WTC11 (cell line): Measurements from ENCODE around the gene FCHSD1. TPM values are rescaled to one million over a fixed set of nuclear protein-coding genes. Genes with fewer than 3 reads are reported as not detected.

ENCODE experiments used
- ATAC-seq: fragments of 200-7000 bp; cut with Tn5 transposase; 2 replicates; pipeline ENCODE4 v1.10.0; 2021; ENCODE audit warnings: mild to moderate bottlenecking, moderate library complexity
- CTCF ChIA-PET: fragments of 300-600 bp; sonication (Branson Sonifier 250); formaldehyde crosslinking; loops from one replicate; lab custom pipeline; 2021; ENCODE audit warnings: antibody characterized with exemption; lab: Charles Lee
- POLR2A ChIA-PET: fragments of 350-600 bp; sonication (Branson Sonifier 250); formaldehyde crosslinking; loops from one replicate; lab custom pipeline; 2021; ENCODE audit warnings: antibody characterized with exemption; lab: Charles Lee
- DNase-seq: peaks from one replicate; pipeline ENCODE4 v3.0.0; 2021; ENCODE audit warnings: low spot score
- H3K27ac Mint-ChIP-seq: 2 replicates; pipeline ENCODE4 v1.8.0; 2021; ENCODE audit warnings: mixed read lengths
- H3K27me3 Mint-ChIP-seq: 2 replicates; pipeline ENCODE4 v1.8.0; 2021; ENCODE audit warnings: low read depth, mild to moderate bottlenecking, moderate library complexity, mixed read lengths
- H3K36me3 Mint-ChIP-seq: 2 replicates; pipeline ENCODE4 v1.8.0; 2021; ENCODE audit warnings: mixed read lengths
- H3K4me1 Mint-ChIP-seq: 2 replicates; pipeline ENCODE4 v1.8.0; 2022; ENCODE audit warnings: mixed read lengths
- H3K4me3 Mint-ChIP-seq: 2 replicates; pipeline ENCODE4 v1.8.0; 2021; ENCODE audit warnings: mild to moderate bottlenecking, moderate library complexity, mixed read lengths
- H3K9me3 Mint-ChIP-seq: 2 replicates; pipeline ENCODE4 v1.8.0; 2021; ENCODE audit warnings: mixed read lengths
- ATF1 ChIP-seq: sonication (generic); formaldehyde crosslinking; IDR thresholded peaks from 2 replicates; pipeline ENCODE4 v1.8.1; 2023; ENCODE audit warnings: mild to moderate bottlenecking, moderate library complexity, missing genetic modification reagents
- FOXJ3 ChIP-seq: sonication (generic); formaldehyde crosslinking; IDR thresholded peaks from 2 replicates; pipeline ENCODE4 v1.9.0; 2021; ENCODE audit warnings: missing genetic modification reagents, mild to moderate bottlenecking, borderline replicate concordance
- FOXP1 ChIP-seq: sonication (generic); formaldehyde crosslinking; IDR thresholded peaks from 2 replicates; pipeline ENCODE4 v1.8.0; 2022; ENCODE audit warnings: missing genetic modification reagents, mild to moderate bottlenecking, moderate library complexity, borderline replicate concordance
- GTF2I ChIP-seq: fragments of 250-450 bp; sonication (Bioruptor Pico); conservative IDR thresholded peaks from 2 replicates; pipeline ENCODE4 v1.4.0; 2021; ENCODE audit warnings: mild to moderate bottlenecking
- HMGA2 ChIP-seq: fragments of 250-450 bp; sonication (Bioruptor Pico); IDR thresholded peaks from 2 replicates; pipeline ENCODE4 v1.4.0; 2021; ENCODE audit warnings: mild to moderate bottlenecking, moderate library complexity
- MLX ChIP-seq: sonication (generic); formaldehyde crosslinking; IDR thresholded peaks from 2 replicates; pipeline ENCODE4 v1.8.1; 2023; ENCODE audit warnings: mild to moderate bottlenecking, missing genetic modification reagents, moderate library complexity
- NR3C1 ChIP-seq: sonication (generic); formaldehyde crosslinking; conservative IDR thresholded peaks from 2 replicates; pipeline ENCODE4 v1.8.1; 2023; ENCODE audit warnings: low read depth, mild to moderate bottlenecking, missing genetic modification reagents
- RELA ChIP-seq: sonication (generic); formaldehyde crosslinking; IDR thresholded peaks from 2 replicates; pipeline ENCODE4 v1.8.1; 2022; ENCODE audit warnings: missing genetic modification reagents, mild to moderate bottlenecking, borderline replicate concordance
- SMAD3 ChIP-seq: sonication (generic); formaldehyde crosslinking; IDR thresholded peaks from 2 replicates; pipeline ENCODE4 v1.8.0; 2022; ENCODE audit warnings: missing genetic modification reagents, mild to moderate bottlenecking, borderline replicate concordance
- SMAD4 ChIP-seq: sonication (generic); formaldehyde crosslinking; IDR thresholded peaks from 2 replicates; pipeline ENCODE4 v1.8.0; 2022; ENCODE audit warnings: mild to moderate bottlenecking, missing genetic modification reagents
- ZBTB21 ChIP-seq: sonication (generic); formaldehyde crosslinking; IDR thresholded peaks from 2 replicates; pipeline ENCODE4 v1.8.1; 2023; ENCODE audit warnings: mild to moderate bottlenecking, missing genetic modification reagents, borderline replicate concordance
- ZMAT4 ChIP-seq: fragments of 250-450 bp; sonication (Bioruptor Pico); IDR thresholded peaks from 2 replicates; pipeline ENCODE4 v1.9.0; 2021; ENCODE audit warnings: mild to moderate bottlenecking
- ZNF232 ChIP-seq: sonication (generic); formaldehyde crosslinking; IDR thresholded peaks from 2 replicates; pipeline ENCODE4 v1.8.0; 2022; ENCODE audit warnings: mild to moderate bottlenecking, missing genetic modification reagents
- ZNF263 ChIP-seq: sonication (generic); formaldehyde crosslinking; IDR thresholded peaks from 2 replicates; pipeline ENCODE4 v1.8.1; 2022; ENCODE audit warnings: low read depth, mild to moderate bottlenecking, moderate library complexity, missing genetic modification reagents
- ZNF396 ChIP-seq: fragments of 250-450 bp; sonication (Bioruptor Pico); IDR thresholded peaks from 2 replicates; pipeline ENCODE4 v1.8.0; 2021; ENCODE audit warnings: mild to moderate bottlenecking, moderate library complexity, borderline replicate concordance
- ZNF416 ChIP-seq: fragments of 250-450 bp; sonication (Bioruptor Pico); IDR thresholded peaks from 2 replicates; pipeline ENCODE4 v1.9.0; 2021; ENCODE audit warnings: mild to moderate bottlenecking, inconsistent platforms
- ZNF671 ChIP-seq: fragments of 250-450 bp; sonication (Bioruptor Pico); IDR thresholded peaks from 2 replicates; pipeline ENCODE4 v1.8.0; 2021; ENCODE audit warnings: mild to moderate bottlenecking
- total RNA-seq: library from RNA; stranded (reverse); gene quantifications from 3 replicates; pipeline ENCODE4 v1.2.3, GENCODE V29; 2021
- TF ChIP-seq, protein P1 (sequence below): sonication (generic); formaldehyde crosslinking; IDR thresholded peaks from 2 replicates; pipeline ENCODE4 v1.8.0; 2022; ENCODE audit warnings: mild to moderate bottlenecking, missing genetic modification reagents
- TF ChIP-seq, protein P2 (sequence below): fragments of 250-450 bp; sonication (Bioruptor Pico); IDR thresholded peaks from 2 replicates; pipeline ENCODE4 v1.9.0; 2021; ENCODE audit warnings: mild to moderate bottlenecking, borderline replicate concordance
- TF ChIP-seq, protein P3 (sequence below): sonication (generic); formaldehyde crosslinking; IDR thresholded peaks from 2 replicates; pipeline ENCODE4 v1.8.1; 2023; ENCODE audit warnings: mild to moderate bottlenecking, missing genetic modification reagents
- TF ChIP-seq, protein P4 (sequence below): sonication (generic); formaldehyde crosslinking; IDR thresholded peaks from 2 replicates; pipeline ENCODE4 v1.8.0; 2023; ENCODE audit warnings: missing genetic modification reagents
- TF ChIP-seq, protein P5 (sequence below): sonication (generic); formaldehyde crosslinking; IDR thresholded peaks from 2 replicates; pipeline ENCODE4 v1.8.0; 2022; ENCODE audit warnings: missing genetic modification reagents

Gene FCHSD1
- total RNA-seq, 1 experiment from 2014 or later, result 50.3 TPM

DNA sequence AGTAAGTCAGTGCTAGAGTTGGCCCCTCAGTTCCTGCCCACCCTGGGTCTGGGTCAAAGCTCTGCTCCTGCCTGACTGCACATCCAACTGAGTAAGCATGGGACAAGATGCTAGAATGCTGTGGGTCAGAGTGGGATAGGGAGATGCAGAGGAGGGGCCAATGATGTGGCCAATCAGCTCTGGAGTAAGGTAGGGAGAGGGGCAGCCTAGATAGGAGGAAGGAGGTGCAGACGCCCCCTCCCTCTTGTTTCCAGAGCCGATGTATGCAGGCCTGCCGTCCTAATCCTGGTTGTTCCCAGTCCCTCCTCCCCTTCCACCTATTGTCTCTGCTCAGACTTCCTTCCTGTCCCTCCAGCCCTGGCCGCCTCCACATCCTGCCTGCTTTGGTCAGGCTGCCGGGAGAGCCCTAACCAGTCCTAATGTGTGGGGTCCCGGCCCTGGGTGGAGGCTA, 29.6 kb upstream of the FCHSD1 start (continued):
- TF ChIP-seq ZNF671 (CRISPR knock-in tag) (no peak), ZNF416 (CRISPR knock-in tag) (no peak), ZNF396 (no peak), RELA (CRISPR knock-in tag) (no peak), FOXJ3 (CRISPR knock-in tag) (no peak), SMAD3 (CRISPR knock-in tag) (0 out of 2 replicates have a peak, but pooled peaks have one; percentile 30), GTF2I (CRISPR knock-in tag) (no peak), HMGA2 (CRISPR knock-in tag) (no peak), NR3C1 (CRISPR knock-in tag) (0 out of 2 replicates have a peak, but pooled peaks have one; percentile 52), ZNF263 (CRISPR knock-in tag) (no peak; the same call in 1 of the 2 replicates), MLX (CRISPR knock-in tag) (no peak), ZMAT4 (CRISPR knock-in tag) (no peak)
- TF ChIP-seq, protein P1, sequence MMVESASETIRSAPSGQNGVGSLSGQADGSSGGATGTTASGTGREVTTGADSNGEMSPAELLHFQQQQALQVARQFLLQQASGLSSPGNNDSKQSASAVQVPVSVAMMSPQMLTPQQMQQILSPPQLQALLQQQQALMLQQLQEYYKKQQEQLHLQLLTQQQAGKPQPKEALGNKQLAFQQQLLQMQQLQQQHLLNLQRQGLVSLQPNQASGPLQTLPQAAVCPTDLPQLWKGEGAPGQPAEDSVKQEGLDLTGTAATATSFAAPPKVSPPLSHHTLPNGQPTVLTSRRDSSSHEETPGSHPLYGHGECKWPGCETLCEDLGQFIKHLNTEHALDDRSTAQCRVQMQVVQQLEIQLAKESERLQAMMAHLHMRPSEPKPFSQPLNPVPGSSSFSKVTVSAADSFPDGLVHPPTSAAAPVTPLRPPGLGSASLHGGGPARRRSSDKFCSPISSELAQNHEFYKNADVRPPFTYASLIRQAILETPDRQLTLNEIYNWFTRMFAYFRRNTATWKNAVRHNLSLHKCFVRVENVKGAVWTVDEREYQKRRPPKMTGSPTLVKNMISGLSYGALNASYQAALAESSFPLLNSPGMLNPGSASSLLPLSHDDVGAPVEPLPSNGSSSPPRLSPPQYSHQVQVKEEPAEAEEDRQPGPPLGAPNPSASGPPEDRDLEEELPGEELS (CRISPR knock-in tag), result no peak
- TF ChIP-seq, protein P2, sequence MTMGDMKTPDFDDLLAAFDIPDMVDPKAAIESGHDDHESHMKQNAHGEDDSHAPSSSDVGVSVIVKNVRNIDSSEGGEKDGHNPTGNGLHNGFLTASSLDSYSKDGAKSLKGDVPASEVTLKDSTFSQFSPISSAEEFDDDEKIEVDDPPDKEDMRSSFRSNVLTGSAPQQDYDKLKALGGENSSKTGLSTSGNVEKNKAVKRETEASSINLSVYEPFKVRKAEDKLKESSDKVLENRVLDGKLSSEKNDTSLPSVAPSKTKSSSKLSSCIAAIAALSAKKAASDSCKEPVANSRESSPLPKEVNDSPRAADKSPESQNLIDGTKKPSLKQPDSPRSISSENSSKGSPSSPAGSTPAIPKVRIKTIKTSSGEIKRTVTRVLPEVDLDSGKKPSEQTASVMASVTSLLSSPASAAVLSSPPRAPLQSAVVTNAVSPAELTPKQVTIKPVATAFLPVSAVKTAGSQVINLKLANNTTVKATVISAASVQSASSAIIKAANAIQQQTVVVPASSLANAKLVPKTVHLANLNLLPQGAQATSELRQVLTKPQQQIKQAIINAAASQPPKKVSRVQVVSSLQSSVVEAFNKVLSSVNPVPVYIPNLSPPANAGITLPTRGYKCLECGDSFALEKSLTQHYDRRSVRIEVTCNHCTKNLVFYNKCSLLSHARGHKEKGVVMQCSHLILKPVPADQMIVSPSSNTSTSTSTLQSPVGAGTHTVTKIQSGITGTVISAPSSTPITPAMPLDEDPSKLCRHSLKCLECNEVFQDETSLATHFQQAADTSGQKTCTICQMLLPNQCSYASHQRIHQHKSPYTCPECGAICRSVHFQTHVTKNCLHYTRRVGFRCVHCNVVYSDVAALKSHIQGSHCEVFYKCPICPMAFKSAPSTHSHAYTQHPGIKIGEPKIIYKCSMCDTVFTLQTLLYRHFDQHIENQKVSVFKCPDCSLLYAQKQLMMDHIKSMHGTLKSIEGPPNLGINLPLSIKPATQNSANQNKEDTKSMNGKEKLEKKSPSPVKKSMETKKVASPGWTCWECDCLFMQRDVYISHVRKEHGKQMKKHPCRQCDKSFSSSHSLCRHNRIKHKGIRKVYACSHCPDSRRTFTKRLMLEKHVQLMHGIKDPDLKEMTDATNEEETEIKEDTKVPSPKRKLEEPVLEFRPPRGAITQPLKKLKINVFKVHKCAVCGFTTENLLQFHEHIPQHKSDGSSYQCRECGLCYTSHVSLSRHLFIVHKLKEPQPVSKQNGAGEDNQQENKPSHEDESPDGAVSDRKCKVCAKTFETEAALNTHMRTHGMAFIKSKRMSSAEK (CRISPR knock-in tag), result no peak

- POLR2A ChIA-PET, result interaction anchor here (0.6 to 2.1 kb wide), 5 partner anchors 11 to 289 kb away, joined by 3 to 5 read pairs (median 4); partner anchors contain the start of genes DELE1 and RNF14
- TF ChIP-seq ZBTB21 (CRISPR knock-in tag) (no peak; the same call in 1 of the 2 replicates), ZNF232 (no peak), FOXP1 (CRISPR knock-in tag) (0 out of 2 replicates have a peak, but pooled peaks have one; percentile 15), ATF1 (CRISPR knock-in tag) (no peak), SMAD4 (CRISPR knock-in tag) (no peak)
- TF ChIP-seq, protein P3, sequence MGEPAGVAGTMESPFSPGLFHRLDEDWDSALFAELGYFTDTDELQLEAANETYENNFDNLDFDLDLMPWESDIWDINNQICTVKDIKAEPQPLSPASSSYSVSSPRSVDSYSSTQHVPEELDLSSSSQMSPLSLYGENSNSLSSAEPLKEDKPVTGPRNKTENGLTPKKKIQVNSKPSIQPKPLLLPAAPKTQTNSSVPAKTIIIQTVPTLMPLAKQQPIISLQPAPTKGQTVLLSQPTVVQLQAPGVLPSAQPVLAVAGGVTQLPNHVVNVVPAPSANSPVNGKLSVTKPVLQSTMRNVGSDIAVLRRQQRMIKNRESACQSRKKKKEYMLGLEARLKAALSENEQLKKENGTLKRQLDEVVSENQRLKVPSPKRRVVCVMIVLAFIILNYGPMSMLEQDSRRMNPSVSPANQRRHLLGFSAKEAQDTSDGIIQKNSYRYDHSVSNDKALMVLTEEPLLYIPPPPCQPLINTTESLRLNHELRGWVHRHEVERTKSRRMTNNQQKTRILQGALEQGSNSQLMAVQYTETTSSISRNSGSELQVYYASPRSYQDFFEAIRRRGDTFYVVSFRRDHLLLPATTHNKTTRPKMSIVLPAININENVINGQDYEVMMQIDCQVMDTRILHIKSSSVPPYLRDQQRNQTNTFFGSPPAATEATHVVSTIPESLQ (CRISPR knock-in tag), result no peak
- TF ChIP-seq, protein P4, sequence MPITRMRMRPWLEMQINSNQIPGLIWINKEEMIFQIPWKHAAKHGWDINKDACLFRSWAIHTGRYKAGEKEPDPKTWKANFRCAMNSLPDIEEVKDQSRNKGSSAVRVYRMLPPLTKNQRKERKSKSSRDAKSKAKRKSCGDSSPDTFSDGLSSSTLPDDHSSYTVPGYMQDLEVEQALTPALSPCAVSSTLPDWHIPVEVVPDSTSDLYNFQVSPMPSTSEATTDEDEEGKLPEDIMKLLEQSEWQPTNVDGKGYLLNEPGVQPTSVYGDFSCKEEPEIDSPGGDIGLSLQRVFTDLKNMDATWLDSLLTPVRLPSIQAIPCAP (CRISPR knock-in tag), result no peak
- TF ChIP-seq, protein P5, sequence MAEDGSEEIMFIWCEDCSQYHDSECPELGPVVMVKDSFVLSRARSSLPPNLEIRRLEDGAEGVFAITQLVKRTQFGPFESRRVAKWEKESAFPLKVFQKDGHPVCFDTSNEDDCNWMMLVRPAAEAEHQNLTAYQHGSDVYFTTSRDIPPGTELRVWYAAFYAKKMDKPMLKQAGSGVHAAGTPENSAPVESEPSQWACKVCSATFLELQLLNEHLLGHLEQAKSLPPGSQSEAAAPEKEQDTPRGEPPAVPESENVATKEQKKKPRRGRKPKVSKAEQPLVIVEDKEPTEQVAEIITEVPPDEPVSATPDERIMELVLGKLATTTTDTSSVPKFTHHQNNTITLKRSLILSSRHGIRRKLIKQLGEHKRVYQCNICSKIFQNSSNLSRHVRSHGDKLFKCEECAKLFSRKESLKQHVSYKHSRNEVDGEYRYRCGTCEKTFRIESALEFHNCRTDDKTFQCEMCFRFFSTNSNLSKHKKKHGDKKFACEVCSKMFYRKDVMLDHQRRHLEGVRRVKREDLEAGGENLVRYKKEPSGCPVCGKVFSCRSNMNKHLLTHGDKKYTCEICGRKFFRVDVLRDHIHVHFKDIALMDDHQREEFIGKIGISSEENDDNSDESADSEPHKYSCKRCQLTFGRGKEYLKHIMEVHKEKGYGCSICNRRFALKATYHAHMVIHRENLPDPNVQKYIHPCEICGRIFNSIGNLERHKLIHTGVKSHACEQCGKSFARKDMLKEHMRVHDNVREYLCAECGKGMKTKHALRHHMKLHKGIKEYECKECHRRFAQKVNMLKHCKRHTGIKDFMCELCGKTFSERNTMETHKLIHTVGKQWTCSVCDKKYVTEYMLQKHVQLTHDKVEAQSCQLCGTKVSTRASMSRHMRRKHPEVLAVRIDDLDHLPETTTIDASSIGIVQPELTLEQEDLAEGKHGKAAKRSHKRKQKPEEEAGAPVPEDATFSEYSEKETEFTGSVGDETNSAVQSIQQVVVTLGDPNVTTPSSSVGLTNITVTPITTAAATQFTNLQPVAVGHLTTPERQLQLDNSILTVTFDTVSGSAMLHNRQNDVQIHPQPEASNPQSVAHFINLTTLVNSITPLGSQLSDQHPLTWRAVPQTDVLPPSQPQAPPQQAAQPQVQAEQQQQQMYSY, result no peak
- ATAC-seq, result no peak
- H3K4me1 Mint-ChIP-seq, result peaks cover 45% of the 10 kb centered on the region
- CTCF ChIA-PET, result interaction anchor here (0.9 to 4.1 kb wide), 15 partner anchors 11 to 289 kb away, joined by 3 to 36 read pairs (median 11); partner anchors contain the start of genes HDAC3, PCDH1, RELL2 and RNF14
- no peak for DNase-seq
- H3K27ac Mint-ChIP-seq, result peak overlapping the region; percentile 31
- peak overlapping the region; percentile 84; the same call in 1 of the 2 replicates for H3K4me3 Mint-ChIP-seq
- peaks cover 21% of the 10 kb centered on the region for H3K36me3 Mint-ChIP-seq
- no peaks in the 10 kb centered on the region for H3K27me3 Mint-ChIP-seq
- peaks cover 4% of the 10 kb centered on the region; the same call in 1 of the 2 replicates for H3K9me3 Mint-ChIP-seq
Measured at GRCh38 chr5:141680178-141680577, 29.0 kb upstream of the FCHSD1 start.
